BLaER1 treated with 17β-estradiol and CSF1 and Interleukin-3, amounts not matched to agents 10 nM and 100 nM (cell line): Measurements from ENCODE around the gene AOC1.
A peak's percentile ranks its signal among the peaks of the same experiment; 100 is the strongest.

Experiments
- H3K27ac ChIP-seq, 11 experiments: shearing (Covaris generic); formaldehyde crosslinking; 2 replicates each; pipeline ENCODE4 v1.8.1; 2022
- H3K27me3 ChIP-seq, 11 experiments: shearing (Covaris generic); formaldehyde crosslinking; 2 replicates each; pipeline ENCODE4 v1.8.1; 2022
- H3K36me3 ChIP-seq, 11 experiments: shearing (Covaris generic); formaldehyde crosslinking; 2 replicates each; pipeline ENCODE4 v1.8.1; 2022
- H3K4me1 ChIP-seq, 10 experiments: shearing (Covaris generic); formaldehyde crosslinking; 2 replicates each; pipeline ENCODE4 v1.8.1; 2022
- H3K4me2 ChIP-seq, 11 experiments: shearing (Covaris generic); formaldehyde crosslinking; 2 replicates each; pipeline ENCODE4 v1.8.1; 2022
- H3K4me3 ChIP-seq, 10 experiments: shearing (Covaris generic); formaldehyde crosslinking; 2 replicates each; pipeline ENCODE4 v1.8.1; 2022
- H3K9ac ChIP-seq, 11 experiments: shearing (Covaris generic); formaldehyde crosslinking; 2 replicates each; pipeline ENCODE4 v1.8.1; 2022
- H3K9me3 ChIP-seq, 11 experiments: shearing (Covaris generic); formaldehyde crosslinking; replicated peaks in 1 of 11; 2 replicates each; pipeline ENCODE4 v1.8.1; 2022
- H4K20me1 ChIP-seq, 11 experiments: shearing (Covaris generic); formaldehyde crosslinking; 2 replicates each; pipeline ENCODE4 v1.8.1; 2022
- Cebpa-rat ChIP-seq, 11 experiments: shearing (Covaris generic); IDR thresholded peaks; 2 replicates each; pipeline ENCODE4 v1.8.1; 2022

AOC1 gene

DNA sequence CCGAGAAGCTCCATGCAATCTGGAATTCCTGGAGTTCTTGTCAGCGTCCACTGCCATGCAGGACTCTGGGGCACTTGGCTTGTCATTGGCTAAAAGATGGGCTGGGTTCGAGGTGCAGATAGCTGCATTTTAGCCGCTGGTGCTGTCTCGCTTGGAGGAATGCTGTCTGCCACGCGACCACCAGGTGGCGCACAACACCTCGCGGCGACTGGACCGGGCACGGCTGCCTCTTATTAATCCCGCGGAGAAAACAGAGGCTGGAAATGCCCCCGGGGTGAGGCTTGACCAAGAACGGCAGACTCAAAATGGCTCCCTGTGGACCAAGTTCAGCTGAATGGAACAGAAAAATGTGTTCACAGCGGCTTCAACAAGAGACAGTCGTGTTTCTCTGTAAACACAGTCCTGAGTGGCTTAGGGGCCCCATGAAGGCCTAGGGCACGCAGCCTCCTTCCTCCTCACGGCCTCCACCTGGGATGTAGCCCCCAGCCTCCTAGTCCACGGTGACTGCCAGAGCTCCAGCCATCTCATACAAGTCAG, 46.2 kb downstream of the AOC1 start:
- Histone ChIP-seq H3K4me2 (peak overlapping the region in 10 of 11 experiments; percentile 20 to 52 (median 32); a peak in 17 of 22 replicates), H4K20me1 (peaks cover 0 to 13% (median 0%) of the 10 kb centered on the region in 11 experiments; a peak in 2 of 22 replicates), H3K4me1 (peaks cover 9 to 28% (median 14%) of the 10 kb centered on the region in 10 experiments; a peak in 14 of 20 replicates), H3K9me3 (peaks cover 9 to 14% (median 13%) of the 10 kb centered on the region in 11 experiments), H3K27me3 (peaks cover 0 to 21% (median 13%) of the 10 kb centered on the region in 11 experiments; a peak in 10 of 22 replicates), H3K4me3 (no peak overlapping the region), H3K27ac (no peak overlapping the region), H3K9ac (0 out of 22 replicates have a peak overlapping the region, but pooled peaks of 1 of the 11 experiments have one; percentile 3), H3K36me3 (no peaks in the 10 kb centered on the region)
- no peak for TF ChIP-seq Cebpa-rat (IDR thresholded peaks at IDR 0.05)

- no peak overlapping the region for H3K27ac ChIP-seq
- TF ChIP-seq Cebpa-rat (IDR thresholded peaks at IDR 0.05): no peak
- peaks cover 0 to 13% (median 0%) of the 10 kb centered on the region in 11 experiments; a peak in 2 of 22 replicates for H4K20me1 ChIP-seq
- H3K36me3 ChIP-seq: no peaks in the 10 kb centered on the region
- H3K4me2 ChIP-seq: no peak overlapping the region
- H3K9me3 ChIP-seq: no peaks in the 10 kb centered on the region
- H3K4me3 ChIP-seq: no peak overlapping the region
- no peak overlapping the region for H3K9ac ChIP-seq
- H3K27me3 ChIP-seq: peaks cover 0 to 21% (median 13%) of the 10 kb centered on the region in 11 experiments; a peak in 10 of 22 replicates
- H3K4me1 ChIP-seq: peaks cover 9 to 21% (median 18%) of the 10 kb centered on the region in 10 experiments; a peak in 14 of 20 replicates
These were observed 48.4 kb downstream of the AOC1 start for GRCh38 chr7:150900675-150901074.

DNA sequence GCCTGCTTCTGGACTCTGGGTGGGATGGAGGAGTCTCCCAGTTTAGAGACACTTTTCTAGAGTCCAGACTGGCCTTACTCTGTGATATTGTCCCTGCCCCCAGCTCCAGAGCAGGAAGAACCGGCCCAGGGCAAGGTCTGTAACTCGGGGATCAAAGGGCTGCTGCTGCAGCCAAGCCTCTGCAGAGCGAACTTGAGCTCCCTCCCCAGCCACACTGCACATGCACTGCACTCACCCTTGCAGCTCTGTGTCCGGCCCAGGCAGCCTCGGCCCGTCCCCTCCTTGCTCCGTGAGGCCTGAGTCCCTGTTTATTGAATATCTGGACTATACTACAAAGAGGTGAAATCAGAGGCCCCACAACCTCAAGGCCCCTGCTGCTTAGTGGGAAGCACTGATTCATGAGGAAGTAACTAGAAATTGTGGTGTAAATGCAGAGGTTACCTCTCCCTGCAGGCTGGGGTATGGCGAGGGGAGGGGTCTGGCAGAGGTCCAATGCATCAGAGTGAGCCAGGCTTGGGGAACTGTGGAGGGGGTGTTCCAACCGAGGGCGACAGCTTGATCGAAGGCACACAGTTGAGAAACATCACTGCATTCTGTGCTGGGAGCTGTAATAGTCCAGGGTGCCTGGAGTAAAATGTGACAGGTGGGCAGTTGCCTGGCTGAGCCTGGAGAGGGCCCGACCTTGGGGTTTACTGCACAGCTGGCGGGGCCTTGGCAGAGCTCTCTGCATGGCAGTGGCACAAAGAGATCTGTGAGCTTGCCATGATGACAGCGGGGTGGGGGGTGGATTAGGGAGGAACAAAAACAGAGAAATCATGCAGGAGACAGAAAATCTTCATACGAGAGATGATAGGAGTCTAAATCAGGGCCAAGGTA, 49.1 kb downstream of the AOC1 start:
- TF ChIP-seq Cebpa-rat (IDR thresholded peaks at IDR 0.05): no peak
- peaks cover 0 to 20% (median 13%) of the 10 kb centered on the region in 11 experiments; a peak in 10 of 22 replicates for H3K27me3 ChIP-seq
- no peak overlapping the region for H3K9ac ChIP-seq
- H3K4me2 ChIP-seq: no peak overlapping the region
- H3K36me3 ChIP-seq: no peaks in the 10 kb centered on the region
- H4K20me1 ChIP-seq: peaks cover 0 to 13% (median 0%) of the 10 kb centered on the region in 11 experiments; a peak in 2 of 22 replicates
- H3K4me1 ChIP-seq: peaks cover 9 to 21% (median 18%) of the 10 kb centered on the region in 10 experiments; a peak in 14 of 20 replicates
- H3K4me3 ChIP-seq: no peak overlapping the region
- H3K27ac ChIP-seq: no peak overlapping the region
- no peaks in the 10 kb centered on the region for H3K9me3 ChIP-seq

DNA sequence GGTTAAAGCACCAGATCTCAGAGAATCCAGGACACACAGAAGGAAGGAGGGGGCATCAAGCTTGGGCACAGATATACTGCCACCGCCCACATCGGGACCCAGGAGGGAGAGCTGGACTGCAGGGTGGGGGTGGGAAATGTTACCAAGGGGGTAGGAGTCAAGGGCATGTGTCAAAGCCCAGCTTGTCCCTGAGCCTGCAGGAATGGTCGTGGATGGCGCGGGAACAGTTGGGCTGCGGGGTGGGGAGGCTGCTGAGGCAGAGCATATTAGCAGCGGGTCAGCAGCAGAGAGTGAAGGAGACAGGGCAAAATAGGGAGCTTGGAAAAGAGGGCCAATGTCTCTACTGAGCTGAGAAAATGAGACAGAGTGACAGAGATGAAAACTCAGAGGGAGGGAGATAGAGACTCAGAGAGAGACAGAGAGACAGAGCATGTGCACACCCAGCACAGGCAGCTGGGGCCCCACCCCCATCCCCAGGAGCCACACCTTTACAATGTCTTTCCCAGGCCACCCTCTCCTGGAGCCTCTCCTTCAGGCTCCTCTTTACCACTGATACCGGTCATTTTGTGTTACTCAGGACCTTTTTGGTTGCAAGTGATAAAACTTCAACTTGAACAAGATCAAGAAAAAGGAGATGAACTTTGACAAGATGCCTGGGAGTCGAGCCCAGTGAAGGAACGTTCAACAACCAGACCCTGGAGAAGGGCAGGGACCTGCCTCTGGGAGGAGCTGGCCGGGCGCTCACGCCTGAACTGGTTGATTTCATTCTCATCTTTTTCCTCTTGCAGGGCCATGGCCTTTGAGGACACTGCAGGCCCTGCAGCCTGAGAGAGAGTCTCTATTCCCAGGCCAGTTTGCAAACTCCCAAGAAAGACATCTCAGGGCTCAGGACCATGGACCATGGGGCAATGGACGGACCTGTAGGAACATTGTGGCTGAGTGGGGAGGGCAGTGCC, 50.0 kb downstream of the AOC1 start:
- Histone ChIP-seq H4K20me1 (peaks cover 0 to 8% (median 0%) of the 10 kb centered on the region in 11 experiments; a peak in 2 of 22 replicates), H3K27me3 (peaks cover 0 to 10% (median 7%) of the 10 kb centered on the region in 11 experiments; a peak in 8 of 22 replicates), H3K9ac (no peak overlapping the region), H3K36me3 (no peaks in the 10 kb centered on the region), H3K27ac (no peak overlapping the region), H3K9me3 (no peaks in the 10 kb centered on the region), H3K4me2 (no peak overlapping the region), H3K4me1 (peaks cover 9 to 21% (median 16%) of the 10 kb centered on the region in 10 experiments; a peak in 14 of 20 replicates), H3K4me3 (no peak overlapping the region)
- no peak for TF ChIP-seq Cebpa-rat (IDR thresholded peaks at IDR 0.05)

- Histone ChIP-seq H3K36me3 (no peaks in the 10 kb centered on the region), H3K4me1 (peaks cover 0 to 13% (median 4%) of the 10 kb centered on the region in 10 experiments; a peak in 9 of 20 replicates), H3K9ac (no peak overlapping the region), H3K27me3 (no peaks in the 10 kb centered on the region), H4K20me1 (0 out of 22 replicates have a peak, but pooled peaks cover 0 to 2% (median 0%) of the 10 kb centered on the region in 11 experiments), H3K27ac (no peak overlapping the region), H3K4me3 (no peak overlapping the region), H3K9me3 (no peaks in the 10 kb centered on the region), H3K4me2 (peak overlapping the region in 2 of 11 experiments; percentile 48 to 65; a peak in 3 of 22 replicates)
- no peak for TF ChIP-seq Cebpa-rat (IDR thresholded peaks at IDR 0.05)
These were observed 51.3 kb downstream of the AOC1 start for GRCh38 chr7:150903606-150904005.

DNA sequence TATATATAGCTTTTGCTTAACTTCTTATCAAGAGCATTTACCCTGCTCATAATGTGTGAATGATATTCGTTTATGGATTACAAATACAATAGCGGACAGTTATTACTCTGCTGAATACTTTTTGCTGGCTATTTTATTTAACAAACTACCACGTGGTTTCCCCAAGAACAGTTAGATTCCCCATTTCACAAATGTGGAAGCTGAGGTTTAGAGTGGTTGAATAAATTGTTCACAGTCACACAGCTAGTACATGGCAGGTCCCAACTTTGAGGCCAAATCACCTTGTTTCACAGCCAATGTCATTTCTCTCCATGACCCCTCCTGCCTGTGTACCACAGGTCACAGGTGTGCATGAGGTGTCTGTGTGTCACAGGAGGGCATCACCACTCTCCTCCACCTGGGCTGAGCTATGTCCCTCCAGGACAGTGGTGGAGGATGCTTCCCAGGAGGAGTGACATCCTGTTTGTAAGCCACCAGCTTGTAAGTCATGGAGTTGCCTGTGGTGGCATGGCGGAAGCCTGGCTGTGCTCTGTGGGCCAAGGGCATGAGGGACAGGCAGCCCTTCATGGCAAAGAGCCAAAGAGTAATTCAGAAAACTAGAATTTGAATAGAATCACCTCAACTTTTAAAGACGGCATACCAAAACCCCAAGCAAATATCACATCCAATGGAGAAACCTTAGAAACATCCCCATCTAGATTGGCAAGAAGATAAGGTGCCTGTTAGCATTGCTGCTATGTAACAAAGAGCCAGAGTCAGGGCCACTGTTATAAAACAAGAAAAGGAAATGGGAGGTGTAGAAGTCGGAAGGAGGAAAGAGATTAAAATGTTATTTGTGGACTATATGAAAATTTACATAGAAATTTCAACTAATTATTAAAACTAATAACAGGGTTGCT, 51.9 kb downstream of the AOC1 start:
- H3K4me1 ChIP-seq: peaks cover 0 to 13% (median 5%) of the 10 kb centered on the region in 10 experiments; a peak in 11 of 20 replicates
- H3K27me3 ChIP-seq: no peaks in the 10 kb centered on the region
- peak overlapping the region in 2 of 11 experiments; percentile 48 to 65; a peak in 4 of 22 replicates for H3K4me2 ChIP-seq
- no peak for TF ChIP-seq Cebpa-rat (IDR thresholded peaks at IDR 0.05)
- H3K4me3 ChIP-seq: no peak overlapping the region
- no peak overlapping the region for H3K27ac ChIP-seq
- 0 out of 22 replicates have a peak, but pooled peaks cover 0 to 2% (median 0%) of the 10 kb centered on the region in 11 experiments for H4K20me1 ChIP-seq
- H3K9me3 ChIP-seq: no peaks in the 10 kb centered on the region
- H3K9ac ChIP-seq: no peak overlapping the region
- no peaks in the 10 kb centered on the region for H3K36me3 ChIP-seq

DNA sequence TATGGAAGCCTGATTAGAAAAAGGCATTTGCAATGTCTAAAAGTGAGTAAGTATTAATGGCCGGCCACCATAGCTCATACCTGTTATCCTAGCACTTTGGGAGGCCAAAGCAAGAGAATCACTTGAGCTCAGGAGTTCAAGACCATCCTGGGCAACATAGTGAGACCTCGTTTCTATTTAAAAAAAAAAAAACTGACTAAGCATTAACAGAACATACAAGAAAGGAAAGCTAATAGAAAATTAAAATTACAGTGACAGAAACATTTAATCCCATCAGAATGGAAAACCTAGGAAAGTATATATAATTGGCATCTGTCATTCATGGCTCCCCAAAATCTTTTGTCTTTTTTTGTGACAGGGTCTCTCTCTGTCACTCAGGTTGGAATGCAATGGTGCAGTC, 55.9 kb downstream of the AOC1 start:
- no peak for TF ChIP-seq Cebpa-rat (IDR thresholded peaks at IDR 0.05)
- Histone ChIP-seq H3K4me2 (no peak overlapping the region), H3K9me3 (no peaks in the 10 kb centered on the region), H3K9ac (no peak overlapping the region), H3K4me3 (no peak overlapping the region), H4K20me1 (no peaks in the 10 kb centered on the region), H3K27me3 (no peaks in the 10 kb centered on the region), H3K4me1 (peaks cover 2 to 12% (median 9%) of the 10 kb centered on the region in 10 experiments; a peak in 14 of 20 replicates), H3K36me3 (no peaks in the 10 kb centered on the region), H3K27ac (no peak overlapping the region)
